Body of pancreas (tissue), 4 donors: ENCODE results near the gene BRPF1. TPM values are rescaled to one million over a fixed set of nuclear protein-coding genes. Genes with fewer than 3 reads are reported as not detected.

Experiments
- ATAC-seq: fragments of 150-250 bp; one replicate; pipeline ENCODE4 v1.9.1; 2016
- DNase-seq, 4 donors: peaks; one replicate each; pipeline ENCODE4 v3.0.0-alpha.2; 2019
- H3K27ac ChIP-seq, 4 donors: fragments of 200-600 bp; sonication (generic); 1 replicate in 3 of 4; 2 replicates in 1 of 4; pipeline versions ENCODE4 v1.5.1 to v1.6.1; 2016 to 2019; ENCODE audit warnings: mild to moderate bottlenecking in 1 of 4, mixed read lengths in 1 of 4, moderate library complexity in 1 of 4
- H3K27me3 ChIP-seq, 2 donors: fragments of 200-600 bp; sonication (generic); one replicate each; pipeline ENCODE4 v1.6.0; 2016; ENCODE audit warnings: mild to moderate bottlenecking in 1 of 2
- H3K36me3 ChIP-seq, 2 donors: fragments of 200-600 bp; sonication (generic); replicated peaks in 1 of 2; 2 replicates each; pipeline ENCODE4 v1.5.1; 2016; ENCODE audit warnings: low read depth in 2 of 2; ENCODE audit not compliant: insufficient read depth in 1 of 2
- H3K4me1 ChIP-seq: fragments of 200-600 bp; sonication (generic); one replicate; pipeline ENCODE4 v1.6.0; 2016
- H3K4me3 ChIP-seq, 2 donors: fragments of 200-600 bp; sonication (generic); 1 replicate in 1 of 2; 2 replicates in 1 of 2; pipeline ENCODE4 v1.5.1; 2016 to 2019
- H3K9me3 ChIP-seq, 3 donors: fragments of 200-600 bp; sonication (generic); 1 replicate in 2 of 3; 2 replicates in 1 of 3; pipeline ENCODE4 v1.5.1; 2016
- CTCF ChIP-seq, 7 experiments: fragments of 450-650 bp in 4 of 7; fragments of 200-600 bp in 3 of 7; sonication (generic) in 3 of 7; IDR thresholded peaks; one replicate each; pipeline ENCODE4 v1.5.1; 2016 to 2019; ENCODE audit warnings: antibody characterized with exemption in 7 of 7
- POLR2A ChIP-seq, 3 donors: fragments of 450-650 bp; IDR thresholded peaks; one replicate each; pipeline ENCODE4 v1.6.1; 2016; ENCODE audit warnings: antibody characterized with exemption in 3 of 3, mild to moderate bottlenecking in 2 of 3
- WGBS, 2 donors: methylation state at CpG; one replicate each; pipeline ENCODE4 v1.1.5; 2017; 5-methylcytosine and 5-hydroxymethylcytosine counted together
- intact Hi-C: fragments of 100-400 bp; cut with DNase I; formaldehyde crosslinking; loops from one replicate; pipeline ENCODE4 v1.15.1; 2023
- total RNA-seq, 2 donors: library from RNA; depleted of rRNA; stranded (reverse); fragments of >200 nt; gene quantifications; one replicate each; pipeline ENCODE4 v1.1.0, GENCODE V29; 2016

Gene BRPF1
- total RNA-seq, 2 donors from 2014 or later, result 9.6 to 10.9 TPM

- H3K4me3 ChIP-seq, result no peak overlapping the region
- H3K4me1 ChIP-seq, result no peaks in the 10 kb centered on the region
- H3K9me3 ChIP-seq, result no peaks in the 10 kb centered on the region
- intact Hi-C loops, result no loop called here
- peaks cover 4 to 9% of the 10 kb centered on the region in 2 donors for H3K36me3 ChIP-seq
- WGBS, 2 donors, result 90 to 93% methylated on average over 4 of the region's 4 CpGs
- DNase-seq, result no peak
- no peaks in the 10 kb centered on the region for H3K27me3 ChIP-seq
- peak overlapping the region in 1 of 4 donors; percentile 61 for H3K27ac ChIP-seq
- no peak for ATAC-seq
- TF ChIP-seq CTCF (IDR thresholded peaks at IDR 0.05) (no peak), POLR2A (IDR thresholded peaks at IDR 0.05) (no peak)
Observed at GRCh38 chr3:9780910-9781309, 49.4 kb downstream of the BRPF1 start.

- ATAC-seq (no peak), DNase-seq (no peak)
- no peak overlapping the region for H3K27ac ChIP-seq
- no peaks in the 10 kb centered on the region for H3K4me1 ChIP-seq
- no peak for TF ChIP-seq POLR2A (IDR thresholded peaks at IDR 0.05)
- TF ChIP-seq CTCF (IDR thresholded peaks at IDR 0.05), result no peak
- 40 to 42% methylated on average over 1 of the region's 1 CpG for WGBS, 2 donors
- peaks cover 4 to 9% of the 10 kb centered on the region in 2 donors for H3K36me3 ChIP-seq
- no peaks in the 10 kb centered on the region for H3K27me3 ChIP-seq
- intact Hi-C loops, result no loop called here
- H3K9me3 ChIP-seq, result no peaks in the 10 kb centered on the region
- H3K4me3 ChIP-seq, result no peak overlapping the region
Observed at GRCh38 chr3:9781551-9781950, 50.0 kb downstream of the BRPF1 start.

- H3K27ac ChIP-seq, result no peak overlapping the region
- DNase-seq (no peak), ATAC-seq (no peak)
- intact Hi-C loops, result no loop called here
- no peak overlapping the region for H3K4me3 ChIP-seq
- H3K4me1 ChIP-seq, result no peaks in the 10 kb centered on the region
- TF ChIP-seq POLR2A (IDR thresholded peaks at IDR 0.05), result no peak
- H3K27me3 ChIP-seq, result no peaks in the 10 kb centered on the region
- H3K9me3 ChIP-seq, result no peaks in the 10 kb centered on the region
- WGBS, 2 donors, result 50 to 59% methylated on average over 3 of the region's 3 CpGs
- H3K36me3 ChIP-seq, result peaks cover 4 to 9% of the 10 kb centered on the region in 2 donors
Observed at GRCh38 chr3:9781978-9782603, 50.6 kb downstream of the BRPF1 start.

- peaks cover 4 to 9% of the 10 kb centered on the region in 2 donors for H3K36me3 ChIP-seq
- ATAC-seq, result no peak
Observed at GRCh38 chr3:9782770-9783169, 51.2 kb downstream of the BRPF1 start.

GRCh38 chr3:9783954-9784353 lies 52.4 kb downstream of the BRPF1 start:
- H3K36me3 ChIP-seq, result peaks cover 4 to 9% of the 10 kb centered on the region in 2 donors
- WGBS, 2 donors, result 93 to 100% methylated on average over 2 to 14 of the region's 14 CpGs
- no peak overlapping the region for H3K27ac ChIP-seq
- no peak for TF ChIP-seq POLR2A (IDR thresholded peaks at IDR 0.05)
- H3K4me3 ChIP-seq, result no peak overlapping the region
- no peaks in the 10 kb centered on the region for H3K27me3 ChIP-seq
- no peaks in the 10 kb centered on the region for H3K9me3 ChIP-seq
- intact Hi-C loops, result no loop called here
- no peak for DNase-seq
- H3K4me1 ChIP-seq, result no peaks in the 10 kb centered on the region
- no peak for ATAC-seq

More at GRCh38 chr3:9782770-9783169, 51.2 kb downstream of the BRPF1 start:
- Histone ChIP-seq H3K4me1 (no peaks in the 10 kb centered on the region), H3K4me3 (no peak overlapping the region), H3K27ac (no peak overlapping the region), H3K27me3 (no peaks in the 10 kb centered on the region), H3K9me3 (no peaks in the 10 kb centered on the region)
- intact Hi-C loops, result no loop called here
- TF ChIP-seq CTCF (IDR thresholded peaks at IDR 0.05), result peak in 1 of 7 experiments; percentile 10
- TF ChIP-seq POLR2A (IDR thresholded peaks at IDR 0.05), result no peak
- no peak for DNase-seq
- 36 to 43% methylated on average over 3 of the region's 3 CpGs for WGBS, 2 donors

GRCh38 chr3:9784965-9785364 lies 53.4 kb downstream of the BRPF1 start:
- Histone ChIP-seq H3K4me3 (no peak overlapping the region), H3K4me1 (no peaks in the 10 kb centered on the region), H3K9me3 (no peaks in the 10 kb centered on the region), H3K27me3 (no peaks in the 10 kb centered on the region), H3K27ac (no peak overlapping the region), H3K36me3 (peaks cover 4 to 8% of the 10 kb centered on the region in 2 donors)
- intact Hi-C loops, result no loop called here
- no peak for TF ChIP-seq CTCF (IDR thresholded peaks at IDR 0.05)
- no peak for TF ChIP-seq POLR2A (IDR thresholded peaks at IDR 0.05)
- WGBS, 2 donors, result 91 to 96% methylated on average over 4 of the region's 4 CpGs
- no peak for DNase-seq
- no peak for ATAC-seq
